Neural progenitor cell (in vitro differentiated cells): ENCODE results near the gene RAB37.

Source experiments
- EZH2 ChIP-seq: fragments of 200-600 bp; sonication (generic); IDR thresholded peaks from 2 replicates; pipeline ENCODE4 v1.6.1; 2017; ENCODE audit warnings: antibody characterized with exemption, mild to moderate bottlenecking, moderate library complexity
- EZH2phosphoT487 ChIP-seq: fragments of 200-600 bp; sonication (generic); IDR thresholded peaks from 2 replicates; pipeline ENCODE4 v1.6.1; 2017; ENCODE audit warnings: antibody characterized with exemption
- TF ChIP-seq, protein P1 (sequence below): fragments of 200-600 bp; sonication (generic); IDR thresholded peaks from 2 replicates; pipeline ENCODE4 v1.5.1; 2017; ENCODE audit warnings: antibody characterized with exemption, mild to moderate bottlenecking

DNA sequence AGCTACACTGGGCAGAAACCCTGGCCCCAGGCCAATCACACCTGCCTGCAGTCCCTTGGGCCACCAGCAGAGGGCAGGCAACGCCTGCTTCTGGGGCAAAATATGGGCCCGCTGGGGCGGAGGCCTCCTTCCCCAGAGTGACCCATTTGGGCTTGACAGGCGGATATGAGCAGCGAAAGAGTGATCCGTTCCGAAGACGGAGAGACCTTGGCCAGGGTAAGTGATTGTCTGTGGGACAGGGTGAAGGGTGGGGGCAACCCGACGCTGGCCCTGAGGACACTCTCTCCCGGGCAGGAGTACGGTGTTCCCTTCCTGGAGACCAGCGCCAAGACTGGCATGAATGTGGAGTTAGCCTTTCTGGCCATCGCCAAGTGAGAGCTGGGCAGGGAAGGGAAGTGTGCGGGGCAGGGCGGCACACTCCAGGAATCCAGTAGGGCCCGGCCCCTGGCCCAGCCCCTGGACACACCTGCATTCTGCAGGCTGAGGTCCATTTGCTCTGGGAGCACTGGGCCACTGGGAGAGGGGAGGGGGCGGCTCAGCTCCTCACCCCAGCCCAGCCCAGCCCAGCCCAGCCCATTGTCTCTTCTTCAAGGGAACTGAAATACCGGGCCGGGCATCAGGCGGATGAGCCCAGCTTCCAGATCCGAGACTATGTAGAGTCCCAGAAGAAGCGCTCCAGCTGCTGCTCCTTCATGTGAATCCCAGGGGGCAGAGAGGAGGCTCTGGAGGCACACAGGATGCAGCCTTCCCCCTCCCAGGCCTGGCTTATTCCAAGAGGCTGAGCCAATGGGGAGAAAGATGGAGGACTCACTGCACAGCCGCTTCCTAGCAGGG is 7.9 kb downstream of the RAB37 start:
- TF ChIP-seq, protein P1, sequence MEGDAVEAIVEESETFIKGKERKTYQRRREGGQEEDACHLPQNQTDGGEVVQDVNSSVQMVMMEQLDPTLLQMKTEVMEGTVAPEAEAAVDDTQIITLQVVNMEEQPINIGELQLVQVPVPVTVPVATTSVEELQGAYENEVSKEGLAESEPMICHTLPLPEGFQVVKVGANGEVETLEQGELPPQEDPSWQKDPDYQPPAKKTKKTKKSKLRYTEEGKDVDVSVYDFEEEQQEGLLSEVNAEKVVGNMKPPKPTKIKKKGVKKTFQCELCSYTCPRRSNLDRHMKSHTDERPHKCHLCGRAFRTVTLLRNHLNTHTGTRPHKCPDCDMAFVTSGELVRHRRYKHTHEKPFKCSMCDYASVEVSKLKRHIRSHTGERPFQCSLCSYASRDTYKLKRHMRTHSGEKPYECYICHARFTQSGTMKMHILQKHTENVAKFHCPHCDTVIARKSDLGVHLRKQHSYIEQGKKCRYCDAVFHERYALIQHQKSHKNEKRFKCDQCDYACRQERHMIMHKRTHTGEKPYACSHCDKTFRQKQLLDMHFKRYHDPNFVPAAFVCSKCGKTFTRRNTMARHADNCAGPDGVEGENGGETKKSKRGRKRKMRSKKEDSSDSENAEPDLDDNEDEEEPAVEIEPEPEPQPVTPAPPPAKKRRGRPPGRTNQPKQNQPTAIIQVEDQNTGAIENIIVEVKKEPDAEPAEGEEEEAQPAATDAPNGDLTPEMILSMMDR = peak; percentile 99
- peak; percentile 30 for TF ChIP-seq EZH2
- TF ChIP-seq EZH2phosphoT487 = no peak
